ENCODE results near the gene PDS5B.

DNA sequence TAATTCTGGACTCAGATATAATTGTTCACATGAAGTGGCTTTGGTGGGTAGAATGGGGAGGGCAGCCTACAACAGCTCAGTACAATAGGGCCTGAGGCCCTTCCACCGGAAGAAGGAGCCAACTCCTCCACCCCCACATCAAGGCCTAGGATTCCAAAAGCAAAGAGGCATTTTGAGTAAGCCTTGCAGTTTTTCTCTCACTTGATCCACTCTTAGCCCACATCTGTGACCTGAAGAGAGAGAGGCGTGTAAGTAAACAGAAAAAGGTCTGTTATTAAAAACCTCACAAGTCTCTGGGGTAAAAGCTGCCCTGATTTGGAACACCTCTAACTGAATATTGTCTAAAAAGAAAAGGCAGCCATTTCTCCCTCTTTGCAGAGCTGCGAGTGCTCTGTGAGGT is 215.9 kb downstream of the PDS5B start:
- TF ChIP-seq, protein P1, sequence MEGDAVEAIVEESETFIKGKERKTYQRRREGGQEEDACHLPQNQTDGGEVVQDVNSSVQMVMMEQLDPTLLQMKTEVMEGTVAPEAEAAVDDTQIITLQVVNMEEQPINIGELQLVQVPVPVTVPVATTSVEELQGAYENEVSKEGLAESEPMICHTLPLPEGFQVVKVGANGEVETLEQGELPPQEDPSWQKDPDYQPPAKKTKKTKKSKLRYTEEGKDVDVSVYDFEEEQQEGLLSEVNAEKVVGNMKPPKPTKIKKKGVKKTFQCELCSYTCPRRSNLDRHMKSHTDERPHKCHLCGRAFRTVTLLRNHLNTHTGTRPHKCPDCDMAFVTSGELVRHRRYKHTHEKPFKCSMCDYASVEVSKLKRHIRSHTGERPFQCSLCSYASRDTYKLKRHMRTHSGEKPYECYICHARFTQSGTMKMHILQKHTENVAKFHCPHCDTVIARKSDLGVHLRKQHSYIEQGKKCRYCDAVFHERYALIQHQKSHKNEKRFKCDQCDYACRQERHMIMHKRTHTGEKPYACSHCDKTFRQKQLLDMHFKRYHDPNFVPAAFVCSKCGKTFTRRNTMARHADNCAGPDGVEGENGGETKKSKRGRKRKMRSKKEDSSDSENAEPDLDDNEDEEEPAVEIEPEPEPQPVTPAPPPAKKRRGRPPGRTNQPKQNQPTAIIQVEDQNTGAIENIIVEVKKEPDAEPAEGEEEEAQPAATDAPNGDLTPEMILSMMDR (IDR thresholded peaks at IDR 0.05), result no peak
- TF ChIP-seq EZH2 (IDR thresholded peaks at IDR 0.05), result no peak
